Smooth muscle cell (in vitro differentiated cells): Measurements from ENCODE around the gene INO80C. TPM values are rescaled to one million over a fixed set of nuclear protein-coding genes. Genes with fewer than 3 reads are reported as not detected.

Experiments used
- DNase-seq: peaks from one replicate; lab custom pipeline; 2025; ENCODE audit not compliant: unreplicated experiment; lab: John Stamatoyannopoulos, UW
- H2AFZ ChIP-seq: fragments of 200-600 bp; sonication (generic); 2 replicates; pipeline ENCODE4 v1.6.0; 2016; ENCODE audit warnings: antibody characterized with exemption, low read depth, mild to moderate bottlenecking
- H3F3A ChIP-seq: fragments of 200-600 bp; sonication (generic); 2 replicates; pipeline ENCODE4 v1.6.0; 2017; ENCODE audit warnings: antibody characterized with exemption, low read depth
- H3K27ac ChIP-seq: fragments of 200-600 bp; sonication (generic); 2 replicates; pipeline ENCODE4 v1.5.1; 2016; ENCODE audit warnings: low read depth, mild to moderate bottlenecking
- H3K27me3 ChIP-seq: fragments of 200-600 bp; sonication (generic); 2 replicates; pipeline ENCODE4 v1.6.1; 2016; ENCODE audit warnings: low read depth, mild to moderate bottlenecking
- H3K36me3 ChIP-seq: fragments of 200-600 bp; sonication (generic); 2 replicates; pipeline ENCODE4 v1.5.1; 2016; ENCODE audit warnings: low read depth
- H3K4me1 ChIP-seq: fragments of 200-600 bp; sonication (generic); 2 replicates; pipeline ENCODE4 v1.5.1; 2016; ENCODE audit warnings: low read depth
- H3K4me2 ChIP-seq: fragments of 200-600 bp; sonication (generic); 2 replicates; pipeline ENCODE4 v1.6.0; 2016; ENCODE audit warnings: mild to moderate bottlenecking
- H3K4me3 ChIP-seq: fragments of 200-600 bp; sonication (generic); 2 replicates; pipeline ENCODE4 v1.5.1; 2016; ENCODE audit warnings: mild to moderate bottlenecking
- H3K79me2 ChIP-seq: fragments of 200-600 bp; sonication (generic); 2 replicates; pipeline ENCODE4 v1.6.0; 2016; ENCODE audit warnings: low read depth, mild to moderate bottlenecking
- H3K9ac ChIP-seq: fragments of 200-600 bp; sonication (generic); 2 replicates; pipeline ENCODE4 v1.6.0; 2016; ENCODE audit warnings: low read depth
- H3K9me3 ChIP-seq: fragments of 200-600 bp; sonication (generic); replicated peaks from 2 replicates; pipeline ENCODE4 v1.5.1; 2016; ENCODE audit warnings: low read depth
- H4K20me1 ChIP-seq: fragments of 200-600 bp; sonication (generic); 2 replicates; pipeline ENCODE4 v1.6.0; 2016; ENCODE audit warnings: low read depth
- WGBS: methylation state at CpG from one replicate; pipeline ENCODE4 v1.1.7; 2016; ENCODE audit warnings: low lambda C conversion rate; 5-methylcytosine and 5-hydroxymethylcytosine counted together
- polyA plus RNA-seq: library from polyadenylated mRNA; unstranded; fragments of >200 nt; fragmentation: Nextera tagmentation; extraction: Ambion mirVana; gene quantifications from 2 replicates; pipeline ENCODE4 v1.2.1, GENCODE V29; 2016
- total RNA-seq: library from RNA; depleted of rRNA; stranded (reverse); fragments of >200 nt; gene quantifications from 2 replicates; pipeline ENCODE4 v1.2.3, GENCODE V29; 2014
- TF ChIP-seq, protein P1 (sequence below): fragments of 200-600 bp; sonication (generic); IDR thresholded peaks from 2 replicates; pipeline ENCODE4 v1.5.1; 2017; ENCODE audit warnings: borderline replicate concordance, mild to moderate bottlenecking, antibody characterized with exemption; ENCODE audit not compliant: insufficient read depth, poor library complexity, severe bottlenecking

Gene INO80C
- total and polyA plus RNA-seq, 2 experiments from 2014 or later = 6.8 to 13.9 TPM

DNA sequence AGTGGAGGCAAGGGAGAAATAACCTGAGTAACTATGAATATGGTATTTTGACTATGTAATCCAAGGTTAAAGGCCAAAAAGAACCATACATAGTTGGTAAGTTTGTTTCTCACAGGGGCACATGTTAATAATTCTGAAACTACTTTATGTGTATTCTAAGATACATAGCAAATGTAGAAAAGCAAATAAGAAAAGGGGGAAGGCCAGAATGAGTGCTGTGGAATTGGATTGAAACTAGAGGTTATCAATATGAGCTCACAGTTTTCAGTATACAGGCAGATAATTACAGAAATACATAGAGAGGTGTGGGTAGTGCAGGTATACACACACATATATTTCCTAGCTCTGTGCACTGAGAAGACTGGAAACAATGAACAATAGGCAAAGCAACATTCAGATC, 13.7 kb downstream of the INO80C start:
- Histone ChIP-seq H3K27me3 (no peaks in the 10 kb centered on the region), H4K20me1 (no peaks in the 10 kb centered on the region), H3K9me3 (no peaks in the 10 kb centered on the region), H3K27ac (no peak overlapping the region), H2AFZ (no peak overlapping the region), H3K4me2 (no peak overlapping the region), H3F3A (no peaks in the 10 kb centered on the region), H3K79me2 (peaks cover 27% of the 10 kb centered on the region), H3K36me3 (no peaks in the 10 kb centered on the region), H3K4me1 (peaks cover 6% of the 10 kb centered on the region), H3K9ac (no peak overlapping the region), H3K4me3 (no peak overlapping the region)
- DNase-seq = no peak
- TF ChIP-seq, protein P1, sequence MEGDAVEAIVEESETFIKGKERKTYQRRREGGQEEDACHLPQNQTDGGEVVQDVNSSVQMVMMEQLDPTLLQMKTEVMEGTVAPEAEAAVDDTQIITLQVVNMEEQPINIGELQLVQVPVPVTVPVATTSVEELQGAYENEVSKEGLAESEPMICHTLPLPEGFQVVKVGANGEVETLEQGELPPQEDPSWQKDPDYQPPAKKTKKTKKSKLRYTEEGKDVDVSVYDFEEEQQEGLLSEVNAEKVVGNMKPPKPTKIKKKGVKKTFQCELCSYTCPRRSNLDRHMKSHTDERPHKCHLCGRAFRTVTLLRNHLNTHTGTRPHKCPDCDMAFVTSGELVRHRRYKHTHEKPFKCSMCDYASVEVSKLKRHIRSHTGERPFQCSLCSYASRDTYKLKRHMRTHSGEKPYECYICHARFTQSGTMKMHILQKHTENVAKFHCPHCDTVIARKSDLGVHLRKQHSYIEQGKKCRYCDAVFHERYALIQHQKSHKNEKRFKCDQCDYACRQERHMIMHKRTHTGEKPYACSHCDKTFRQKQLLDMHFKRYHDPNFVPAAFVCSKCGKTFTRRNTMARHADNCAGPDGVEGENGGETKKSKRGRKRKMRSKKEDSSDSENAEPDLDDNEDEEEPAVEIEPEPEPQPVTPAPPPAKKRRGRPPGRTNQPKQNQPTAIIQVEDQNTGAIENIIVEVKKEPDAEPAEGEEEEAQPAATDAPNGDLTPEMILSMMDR = no peak

DNA sequence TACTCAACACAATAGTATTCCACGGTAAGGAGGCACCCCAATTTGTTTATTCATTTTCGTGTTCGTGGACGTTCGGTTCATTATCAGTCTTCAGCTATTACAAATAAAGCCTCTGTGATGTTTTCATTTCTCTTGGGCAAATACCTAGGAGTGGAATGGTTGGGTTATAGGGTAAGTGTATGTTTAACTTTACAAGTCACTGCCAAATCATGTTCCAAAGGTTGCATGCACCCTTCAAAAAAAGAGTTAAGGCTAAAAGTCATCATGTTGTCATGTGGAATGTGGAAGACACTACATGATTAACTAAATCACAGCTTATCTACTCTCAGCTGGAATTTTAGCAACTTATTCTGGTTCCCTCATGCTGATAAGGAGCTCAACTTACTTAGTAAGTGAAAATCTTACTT, 15.8 kb downstream of the INO80C start:
- no peak overlapping the region for H3K9ac ChIP-seq
- no peaks in the 10 kb centered on the region for H3K36me3 ChIP-seq
- no peak overlapping the region for H3K27ac ChIP-seq
- no peaks in the 10 kb centered on the region for H3K9me3 ChIP-seq
- H4K20me1 ChIP-seq = no peaks in the 10 kb centered on the region
- H3K4me1 ChIP-seq = peaks cover 7% of the 10 kb centered on the region
- H2AFZ ChIP-seq = no peak overlapping the region
- DNase-seq = no peak
- TF ChIP-seq, protein P1 = no peak
- peaks cover 19% of the 10 kb centered on the region for H3K79me2 ChIP-seq
- H3K4me3 ChIP-seq = no peak overlapping the region
- WGBS = 52% methylated on average over 5 of the region's 5 CpGs
- peaks cover 3% of the 10 kb centered on the region for H3F3A ChIP-seq
- peak overlapping the region; percentile 6 for H3K4me2 ChIP-seq
- H3K27me3 ChIP-seq = no peaks in the 10 kb centered on the region

DNA sequence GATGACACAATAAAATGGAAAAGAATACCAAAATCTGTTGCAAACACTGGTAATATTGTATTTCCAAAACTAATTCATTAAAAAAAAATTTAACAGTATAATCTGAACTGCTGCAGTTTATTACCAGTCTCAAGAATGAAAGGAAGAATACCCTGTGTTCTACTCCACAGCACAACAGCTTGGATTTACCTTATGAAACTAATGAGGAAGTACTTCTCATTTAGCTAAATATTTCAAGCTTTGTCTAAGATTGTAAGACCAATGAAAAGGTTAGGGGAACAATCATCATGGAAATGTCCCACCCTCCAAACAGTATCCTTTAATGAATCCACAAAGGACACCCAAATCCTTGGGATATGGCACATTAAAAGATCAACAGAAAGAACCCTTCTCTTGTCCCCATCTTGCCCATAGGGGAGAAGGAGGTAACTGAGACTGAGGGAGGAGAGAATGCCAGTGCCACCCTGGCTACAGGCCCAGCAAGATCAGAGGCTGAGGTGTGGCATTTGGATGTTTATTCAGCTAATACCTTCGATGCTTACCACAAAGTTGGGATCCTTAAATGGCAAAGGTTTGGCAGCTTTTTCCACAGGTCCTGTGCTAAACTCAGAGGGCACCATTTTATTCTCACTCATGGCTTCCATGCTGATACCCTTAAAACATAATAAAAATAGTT, 17.7 kb downstream of the INO80C start:
- Histone ChIP-seq H3F3A (peaks cover 3% of the 10 kb centered on the region), H2AFZ (no peak overlapping the region), H3K27ac (no peak overlapping the region), H4K20me1 (no peaks in the 10 kb centered on the region), H3K36me3 (no peaks in the 10 kb centered on the region), H3K9ac (no peak overlapping the region), H3K79me2 (peaks cover 12% of the 10 kb centered on the region), H3K27me3 (no peaks in the 10 kb centered on the region), H3K4me3 (no peak overlapping the region), H3K9me3 (no peaks in the 10 kb centered on the region), H3K4me2 (no peak overlapping the region), H3K4me1 (peaks cover 7% of the 10 kb centered on the region)
- WGBS = 95% methylated on average over 1 of the region's 1 CpG
- DNase-seq = no peak
- TF ChIP-seq, protein P1 = no peak
